Fibroblast of the conjunctiva (primary cell): Measurements from ENCODE around the gene TDRD12.

Experiments used
- DNase-seq: peaks from one replicate; pipeline ENCODE4 v3.0.0-alpha.2; 2010; ENCODE audit warnings: low read depth

TDRD12 gene

DNA sequence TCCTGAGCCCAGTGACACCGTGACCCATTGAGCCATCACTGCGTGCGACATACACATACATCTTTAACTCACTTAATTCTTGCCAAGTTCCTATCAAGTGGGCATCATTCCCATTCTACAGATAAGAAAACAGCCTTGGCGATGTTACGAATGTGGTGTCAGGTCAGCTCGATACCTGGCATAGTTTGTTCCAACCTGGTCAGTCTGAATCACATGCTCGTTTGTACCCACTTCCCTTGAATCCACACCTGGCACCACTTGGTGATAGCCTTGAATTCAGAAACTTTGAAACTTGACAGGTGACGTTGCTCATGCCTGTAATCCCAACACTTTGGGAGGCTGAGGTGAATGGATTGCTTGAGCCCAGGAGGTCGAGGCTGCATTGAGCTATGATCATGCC, 90.9 kb downstream of the TDRD12 start:
- DNase-seq: no peak

DNA sequence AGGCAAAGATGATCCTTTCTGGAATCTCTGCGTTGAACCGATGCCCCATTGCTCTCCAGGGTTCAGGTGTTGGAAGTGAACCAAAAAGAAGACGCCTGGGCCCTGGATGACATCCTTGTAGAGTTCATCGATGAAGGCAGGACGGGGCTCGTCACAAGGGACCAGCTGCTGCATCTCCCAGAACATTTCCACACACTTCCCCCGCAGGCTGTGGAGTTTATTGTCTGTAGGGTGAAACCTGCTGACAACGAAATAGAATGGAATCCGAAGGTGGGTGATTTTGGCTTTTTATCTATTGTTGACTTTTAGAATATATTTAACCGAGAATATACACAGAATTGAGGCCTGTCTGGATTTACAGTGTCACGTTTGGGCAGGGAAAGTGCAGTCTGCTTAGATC, 91.6 kb downstream of the TDRD12 start:
- no peak for DNase-seq

DNA sequence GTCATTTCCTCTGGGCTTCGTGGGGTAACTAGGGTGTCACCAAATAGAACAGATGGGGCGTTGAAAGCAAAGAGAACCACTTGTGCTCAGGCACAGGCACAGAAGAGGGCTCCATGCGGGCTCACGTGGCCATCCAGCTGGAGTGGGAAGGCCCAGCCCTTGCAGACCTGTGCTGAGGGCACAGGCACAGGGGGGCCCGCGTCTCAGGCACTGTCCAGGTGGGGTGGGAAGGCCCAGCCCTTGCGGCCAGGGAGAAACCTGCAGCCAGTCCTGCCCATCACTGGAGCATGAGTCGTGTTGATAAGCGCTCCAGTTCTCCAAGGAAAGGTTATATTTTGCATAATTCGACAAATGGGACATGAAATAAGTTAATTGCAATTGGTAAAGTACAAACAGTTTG, 92.5 kb downstream of the TDRD12 start:
- no peak for DNase-seq

DNA sequence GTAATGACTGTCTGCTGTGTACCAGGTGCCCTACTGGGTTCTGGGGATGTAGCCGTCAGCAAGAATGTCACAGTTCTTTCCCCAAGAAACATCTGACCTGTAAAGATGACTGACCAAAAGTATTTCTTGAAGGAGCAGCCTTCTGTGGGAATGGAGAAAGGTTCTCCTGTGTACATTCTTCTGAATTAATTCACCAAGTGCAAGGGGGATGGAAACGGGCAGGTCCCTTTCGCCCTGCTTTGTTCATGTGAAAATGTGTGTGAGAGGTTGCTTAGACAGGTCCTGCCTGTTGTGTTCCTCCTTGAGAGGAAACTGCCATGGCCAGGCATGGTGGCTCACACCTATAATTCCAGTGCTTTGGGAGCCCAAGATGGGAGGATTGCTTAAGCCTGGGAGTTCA, 93.0 kb downstream of the TDRD12 start:
- no peak for DNase-seq

DNA sequence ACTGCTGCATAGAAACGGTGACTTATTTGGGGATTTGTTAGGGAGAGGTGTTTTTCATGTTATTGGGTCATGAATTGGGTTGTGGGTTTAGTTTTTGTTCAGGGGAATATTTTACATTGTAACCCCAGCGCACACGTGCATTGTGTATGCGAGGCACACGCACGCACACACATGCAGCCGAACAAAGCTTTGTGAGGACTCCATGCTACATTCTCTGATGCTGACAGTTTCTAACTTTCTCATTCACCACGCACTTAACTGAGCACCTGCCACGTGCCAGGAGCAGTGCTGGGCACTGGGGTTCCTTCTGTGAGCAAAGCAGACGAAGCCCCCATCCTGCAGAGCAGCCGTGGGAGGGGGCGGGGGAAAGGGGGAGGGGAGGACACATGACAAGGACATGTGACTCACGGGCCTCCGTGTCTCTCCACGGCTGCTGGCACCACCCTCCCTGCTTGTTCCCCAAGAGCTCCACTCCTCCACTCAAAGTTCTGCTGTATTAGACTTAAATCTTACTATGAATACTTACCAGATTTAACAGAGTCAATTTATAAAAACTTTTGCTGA, 94.4 kb downstream of the TDRD12 start:
- DNase-seq: no peak

DNA sequence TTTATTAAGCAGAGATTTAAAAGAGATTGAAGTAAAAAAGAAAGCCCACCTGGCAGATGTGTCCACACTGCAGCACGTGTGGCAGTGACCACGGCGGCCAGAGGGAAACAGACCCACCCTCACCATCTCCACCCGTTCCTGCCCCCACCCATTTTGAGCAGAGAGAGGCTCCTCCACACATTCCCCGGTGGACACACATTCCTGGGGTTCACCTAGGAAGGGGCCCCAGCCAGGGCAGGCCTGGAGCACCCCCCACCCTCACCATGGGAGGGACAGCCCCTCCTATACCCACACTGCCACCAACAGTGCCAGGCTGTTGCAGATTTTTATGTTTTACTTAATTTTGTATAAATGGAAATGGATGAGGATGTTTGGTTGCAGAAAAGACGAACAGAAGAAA, 95.1 kb downstream of the TDRD12 start:
- DNase-seq: no peak

DNA sequence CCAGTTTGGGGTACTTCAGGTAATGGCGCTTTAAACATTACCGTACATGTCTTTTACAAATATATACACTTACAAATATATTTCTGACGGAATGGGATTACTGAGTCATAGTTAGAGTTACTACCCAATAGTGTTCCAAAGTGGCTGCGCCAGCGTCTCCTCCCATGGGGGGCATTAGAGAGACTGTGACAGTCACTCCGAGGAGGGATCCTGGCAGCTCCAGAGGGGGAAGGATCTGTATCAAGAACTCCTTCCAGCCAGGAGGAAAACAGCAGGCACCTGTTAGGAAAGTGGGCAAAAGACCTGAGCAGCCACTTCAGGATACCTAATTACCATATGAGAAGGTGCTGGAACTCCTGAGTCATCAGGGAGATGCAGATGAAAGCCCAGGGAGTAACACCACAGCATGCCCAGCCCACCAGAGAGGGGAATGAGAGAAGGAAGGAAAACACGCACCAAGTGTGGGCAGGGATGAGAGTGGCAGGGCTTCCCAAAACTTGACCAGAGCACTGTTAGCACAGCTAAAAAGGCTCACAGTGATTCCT, 97.1 kb downstream of the TDRD12 start:
- no peak for DNase-seq

DNA sequence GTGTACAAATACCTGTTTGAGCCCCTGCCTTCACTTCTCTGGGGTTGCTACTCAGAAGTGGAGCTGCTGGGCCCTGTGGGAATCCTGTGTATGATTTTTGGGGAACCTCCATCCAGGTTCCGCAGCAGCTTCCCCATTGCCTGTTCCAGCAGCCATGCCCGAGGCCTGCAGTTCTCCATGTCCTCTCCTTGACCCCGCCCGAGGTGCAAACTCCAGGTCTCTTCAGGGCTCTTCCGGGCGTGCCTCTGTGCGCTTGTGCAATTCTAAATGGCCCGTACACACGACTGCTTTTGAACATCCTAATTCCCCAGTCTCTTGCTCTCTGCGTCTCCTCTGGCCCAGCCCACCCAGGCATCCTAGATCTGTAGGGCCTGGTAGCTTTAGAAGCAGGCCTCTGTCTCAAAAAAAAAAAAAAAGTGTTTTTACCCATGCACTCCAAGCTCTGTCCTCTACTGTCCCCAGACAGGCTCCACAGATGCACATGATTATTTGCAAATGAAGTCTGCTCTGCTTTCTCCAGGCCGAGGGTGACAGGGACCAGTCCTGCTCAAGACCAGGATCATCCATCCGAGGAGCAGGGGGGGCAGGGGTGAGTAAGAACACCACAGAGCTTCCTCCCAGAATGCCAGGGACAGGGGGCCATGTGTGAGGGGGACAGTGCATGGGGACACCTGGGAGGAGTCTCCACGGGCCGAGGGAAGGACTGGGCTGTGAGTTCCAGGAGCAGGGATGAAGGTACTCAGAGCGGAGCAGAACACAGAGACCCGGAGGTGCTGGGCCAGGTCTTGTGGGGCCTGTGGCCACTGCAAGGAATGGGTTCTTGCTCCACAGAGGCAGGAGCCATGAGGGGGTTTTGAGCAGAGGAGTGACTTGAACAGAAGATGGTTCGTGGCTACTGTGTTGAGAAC, 98.3 kb downstream of the TDRD12 start:
- DNase-seq: no peak

DNA sequence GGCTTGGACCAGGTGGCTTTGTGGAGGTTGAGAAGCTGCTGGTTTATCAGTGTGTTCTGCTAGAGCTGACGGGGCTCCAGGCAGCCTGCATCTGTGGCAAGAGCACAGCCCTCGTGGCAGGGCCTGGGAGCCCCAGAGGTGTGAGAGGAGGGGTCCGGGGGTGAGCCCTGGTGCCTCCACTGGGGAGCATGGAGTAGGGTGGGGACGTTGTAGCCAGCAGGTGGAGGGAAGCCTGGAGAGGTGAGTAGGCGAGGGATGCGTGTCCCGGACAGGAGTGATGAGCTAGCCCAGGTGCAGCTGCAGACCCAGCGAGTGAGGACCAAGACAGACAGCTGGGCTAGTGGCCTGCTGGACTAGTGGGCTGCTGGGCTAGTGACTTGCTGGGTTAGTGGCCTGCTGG, 99.0 kb downstream of the TDRD12 start:
- DNase-seq: no peak

DNA sequence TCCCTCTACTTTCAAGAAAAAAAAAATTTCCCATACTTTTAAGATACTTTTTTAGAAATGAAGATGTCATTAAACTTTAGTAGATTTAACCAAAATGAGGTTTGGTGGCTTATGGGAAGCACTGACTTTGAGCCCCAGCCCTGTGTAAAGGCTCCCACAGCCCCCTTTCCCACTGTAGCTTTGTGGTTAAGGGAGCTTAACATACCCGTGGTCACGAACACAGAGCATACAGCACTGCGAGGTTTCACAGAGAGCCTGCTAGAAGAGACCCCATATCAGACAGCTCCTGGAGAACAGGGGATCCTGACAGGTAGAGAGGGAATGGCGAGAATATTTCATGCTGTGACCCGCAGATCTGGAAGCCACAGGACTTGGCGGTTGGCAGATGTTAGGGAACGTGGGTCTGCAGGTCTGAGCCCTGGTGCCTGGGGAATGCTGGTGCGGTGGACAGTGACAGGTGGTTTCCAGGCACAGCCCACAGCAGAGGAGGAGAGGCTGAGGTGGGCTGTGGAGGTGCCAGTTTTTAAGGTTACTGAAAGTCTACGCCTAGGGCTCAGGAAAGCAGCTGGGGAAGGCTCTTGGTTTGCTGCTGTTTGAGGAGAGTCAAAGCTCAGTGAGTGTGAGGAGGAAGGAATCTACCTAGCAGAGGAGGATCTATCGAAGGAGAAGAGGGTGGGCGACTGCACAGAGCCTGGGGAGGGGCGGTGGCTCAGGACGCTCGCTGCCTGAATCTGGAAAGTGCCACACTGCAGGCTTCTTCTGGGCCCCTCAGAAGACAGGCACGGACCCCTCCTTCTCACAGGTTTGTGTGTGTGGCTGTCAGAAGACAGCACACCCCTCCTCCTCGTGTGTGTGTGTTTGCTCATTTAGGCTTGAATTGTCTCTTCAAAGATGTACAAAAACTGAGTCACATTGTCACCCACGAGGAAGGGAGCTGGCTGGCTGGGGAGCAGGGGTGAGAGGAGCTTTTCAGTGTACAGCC, 100.1 kb downstream of the TDRD12 start:
- no peak for DNase-seq

DNA sequence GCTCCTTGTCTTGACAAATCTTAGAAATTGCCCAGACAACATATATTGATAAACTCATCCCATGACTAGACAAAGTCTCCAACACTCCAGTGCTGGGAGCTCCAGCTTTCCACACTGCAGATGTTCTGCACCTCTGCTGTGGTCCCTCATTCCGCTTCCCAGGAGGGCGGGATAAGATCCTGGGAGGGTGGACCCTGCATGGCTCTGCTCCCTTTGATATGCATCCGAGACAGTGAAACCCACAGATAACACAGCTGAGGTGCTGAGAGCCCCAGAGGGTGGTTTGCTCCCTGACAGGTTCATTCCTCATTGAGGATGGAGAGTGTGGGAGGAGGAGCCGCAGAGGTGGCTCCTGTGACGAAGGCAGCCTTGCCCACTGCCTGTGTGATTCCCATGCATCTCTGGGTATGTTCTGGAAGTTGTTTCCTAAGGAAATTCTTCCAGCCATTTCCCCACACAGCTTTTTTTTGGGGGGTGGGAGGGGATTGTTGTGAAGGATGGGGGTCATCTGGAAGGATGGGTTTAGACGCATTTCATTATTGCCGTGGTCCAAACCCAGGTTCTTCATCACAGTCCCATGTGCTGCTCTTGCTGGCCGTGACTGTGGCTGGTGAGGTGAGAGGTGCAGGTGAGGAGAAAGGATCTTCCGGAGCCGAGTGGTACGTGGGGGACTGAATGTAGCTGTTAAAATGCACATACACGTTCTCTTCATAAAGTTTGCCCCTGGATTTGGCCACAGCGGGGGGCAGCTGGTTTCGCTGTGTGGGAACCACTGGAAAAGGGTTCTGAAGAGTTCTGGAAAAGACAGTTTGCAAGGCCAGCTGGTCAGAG, 103.6 kb downstream of the TDRD12 start:
- no peak for DNase-seq

DNA sequence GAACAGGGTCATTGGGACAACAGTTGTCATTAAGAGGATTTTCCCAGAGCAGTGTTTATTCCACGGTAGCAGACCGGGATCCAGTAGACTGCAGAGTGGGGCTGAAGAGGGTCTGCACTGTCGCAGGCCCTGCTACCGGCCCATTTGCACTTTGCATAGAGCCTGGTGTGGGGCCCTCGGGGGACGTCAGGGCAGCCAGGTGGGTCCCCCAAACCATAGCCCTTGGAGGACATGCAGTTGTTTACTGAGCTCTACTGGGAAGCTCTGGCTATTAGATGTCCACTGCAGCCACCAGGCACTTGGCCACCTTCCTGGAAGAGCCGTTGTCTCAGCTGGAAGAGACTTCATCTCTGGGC, 104.2 kb downstream of the TDRD12 start:
- no peak for DNase-seq

DNA sequence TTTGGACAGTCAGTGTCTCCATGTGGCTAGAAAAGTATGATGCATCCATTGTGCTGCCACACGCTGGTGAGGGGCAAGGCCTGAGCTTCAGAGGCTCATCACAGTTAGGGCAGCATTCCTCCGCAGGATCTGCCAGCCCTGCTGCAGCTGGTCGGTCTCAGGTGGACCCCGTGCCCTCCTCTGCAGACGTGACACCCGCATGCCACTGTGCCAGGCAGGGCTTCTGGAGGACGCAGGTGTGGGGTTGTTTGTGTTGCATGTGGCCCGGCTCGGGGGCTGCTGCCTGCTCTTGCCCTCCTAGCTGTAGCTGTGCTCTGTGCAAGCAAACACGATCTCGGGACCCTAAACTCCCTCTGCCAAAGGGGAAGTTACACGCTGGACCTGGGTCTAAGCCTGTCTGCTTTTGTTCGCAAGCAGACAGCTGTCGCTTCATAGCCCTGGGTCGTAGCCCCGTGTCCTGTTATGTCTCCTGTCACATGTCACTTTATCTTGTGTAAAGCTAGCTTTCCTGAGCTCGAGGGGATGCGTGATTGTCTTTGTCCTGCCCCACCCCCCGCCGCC, 104.7 kb downstream of the TDRD12 start:
- no peak for DNase-seq

DNA sequence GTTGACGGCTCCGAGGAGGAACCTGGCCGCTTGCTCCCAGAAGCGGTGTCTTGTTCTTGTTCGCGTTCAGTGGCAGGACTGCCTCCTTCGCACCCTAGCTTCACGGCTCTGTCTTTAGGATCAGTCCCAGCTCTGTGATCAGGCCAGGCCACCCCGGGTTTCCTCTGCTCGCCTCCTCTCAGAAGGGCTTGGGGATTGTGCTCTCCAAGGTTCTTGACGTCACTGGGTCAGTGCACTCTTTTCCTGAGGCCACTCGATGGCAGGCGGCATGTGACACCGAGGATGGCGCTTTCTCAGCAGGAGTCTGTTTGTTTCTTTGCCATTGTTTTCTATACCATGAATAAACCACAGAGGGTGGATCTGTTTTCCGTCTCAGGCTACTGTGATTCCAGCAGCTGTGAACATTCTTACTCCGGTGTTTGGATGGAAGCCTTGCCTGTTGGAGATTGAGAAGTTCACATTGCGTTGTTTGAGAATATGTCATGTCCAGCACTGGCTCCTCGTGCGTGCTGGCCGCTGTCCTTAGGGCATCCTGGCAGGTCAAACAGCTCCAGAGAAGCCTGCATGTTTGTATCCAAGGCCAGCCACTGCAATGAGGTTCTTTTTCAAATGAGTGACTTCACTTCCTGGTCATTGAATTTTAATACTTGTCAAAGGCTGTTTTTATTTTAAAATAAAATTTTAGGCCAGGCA, 105.5 kb downstream of the TDRD12 start:
- DNase-seq: no peak

DNA sequence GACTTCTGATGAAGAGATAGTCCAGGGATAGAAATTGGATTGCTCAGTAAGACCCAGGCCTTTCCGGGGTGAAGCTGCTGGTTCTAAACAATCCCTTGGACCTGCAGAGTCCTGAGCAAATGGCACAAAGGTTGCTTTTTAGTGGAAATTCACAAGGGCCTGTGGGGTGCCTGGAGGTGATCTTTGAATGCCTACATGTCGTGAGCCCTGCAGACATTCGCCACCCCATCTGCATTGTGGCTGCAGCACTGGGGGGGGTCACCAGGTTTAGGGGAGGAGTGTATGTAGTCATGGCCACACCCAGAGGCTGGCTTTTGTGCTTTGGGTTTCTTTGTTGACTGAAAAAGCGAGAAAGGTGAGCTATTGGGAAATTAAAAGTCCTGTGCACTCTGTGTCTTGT, 108.6 kb downstream of the TDRD12 start:
- DNase-seq: no peak

DNA sequence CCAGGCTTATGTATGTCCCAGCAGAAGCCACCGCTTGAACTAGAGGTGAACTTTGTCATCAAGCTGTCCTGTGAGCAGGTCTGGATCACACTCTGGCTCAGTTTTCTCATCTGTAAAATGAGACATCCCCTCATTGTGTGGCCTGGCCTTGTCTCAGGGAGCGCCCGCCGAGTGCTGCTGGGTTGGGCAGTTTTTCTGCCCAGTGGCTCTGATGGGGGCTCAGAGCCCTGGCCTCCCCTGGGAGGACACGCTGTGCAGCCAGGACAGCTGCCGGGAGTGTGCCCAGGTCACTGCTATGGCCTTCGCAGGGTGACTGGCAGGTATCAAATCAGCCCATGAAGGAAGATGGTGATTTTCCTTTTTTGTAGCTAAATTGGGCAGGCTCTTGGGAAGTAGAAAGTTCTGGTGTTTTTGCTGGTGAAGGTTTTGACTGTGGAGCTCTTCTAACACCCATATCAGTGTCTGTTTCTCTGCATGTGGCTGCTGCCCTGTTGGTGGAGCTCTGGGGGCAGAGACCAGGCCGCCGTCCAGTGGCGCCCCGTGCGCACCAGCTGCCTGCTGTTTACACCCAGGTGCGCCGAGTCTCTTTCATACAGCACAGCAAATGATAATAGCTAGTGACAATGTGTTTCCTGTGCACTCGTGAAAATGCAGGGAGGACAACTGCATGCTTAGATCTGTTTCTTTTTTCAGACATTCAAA, 109.2 kb downstream of the TDRD12 start:
- DNase-seq: no peak

DNA sequence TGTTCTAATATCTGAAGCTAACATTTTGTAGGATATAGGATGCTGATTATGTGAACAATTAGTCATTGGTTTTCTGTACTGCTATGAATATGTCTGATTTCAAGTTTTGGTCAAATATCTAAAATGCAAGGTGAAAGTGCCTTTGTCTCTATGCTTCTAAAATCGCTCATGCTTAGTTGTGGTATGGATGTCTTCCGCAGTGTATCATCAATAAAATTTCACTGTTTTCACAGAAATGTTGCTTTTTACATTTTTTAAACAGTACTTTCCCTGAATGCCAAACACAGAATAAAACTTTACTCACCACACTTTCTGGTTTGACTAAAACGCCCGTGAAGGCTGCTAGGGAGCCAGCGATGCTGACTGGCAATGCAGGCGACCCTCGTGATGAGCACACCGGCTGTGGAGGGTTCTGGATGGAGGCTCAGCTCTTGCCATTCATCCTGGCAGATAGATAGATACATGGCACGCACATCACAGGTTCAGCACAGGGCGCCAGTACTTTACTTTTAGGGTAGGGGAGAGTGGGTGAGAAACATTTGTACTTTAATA, 109.9 kb downstream of the TDRD12 start:
- no peak for DNase-seq

DNA sequence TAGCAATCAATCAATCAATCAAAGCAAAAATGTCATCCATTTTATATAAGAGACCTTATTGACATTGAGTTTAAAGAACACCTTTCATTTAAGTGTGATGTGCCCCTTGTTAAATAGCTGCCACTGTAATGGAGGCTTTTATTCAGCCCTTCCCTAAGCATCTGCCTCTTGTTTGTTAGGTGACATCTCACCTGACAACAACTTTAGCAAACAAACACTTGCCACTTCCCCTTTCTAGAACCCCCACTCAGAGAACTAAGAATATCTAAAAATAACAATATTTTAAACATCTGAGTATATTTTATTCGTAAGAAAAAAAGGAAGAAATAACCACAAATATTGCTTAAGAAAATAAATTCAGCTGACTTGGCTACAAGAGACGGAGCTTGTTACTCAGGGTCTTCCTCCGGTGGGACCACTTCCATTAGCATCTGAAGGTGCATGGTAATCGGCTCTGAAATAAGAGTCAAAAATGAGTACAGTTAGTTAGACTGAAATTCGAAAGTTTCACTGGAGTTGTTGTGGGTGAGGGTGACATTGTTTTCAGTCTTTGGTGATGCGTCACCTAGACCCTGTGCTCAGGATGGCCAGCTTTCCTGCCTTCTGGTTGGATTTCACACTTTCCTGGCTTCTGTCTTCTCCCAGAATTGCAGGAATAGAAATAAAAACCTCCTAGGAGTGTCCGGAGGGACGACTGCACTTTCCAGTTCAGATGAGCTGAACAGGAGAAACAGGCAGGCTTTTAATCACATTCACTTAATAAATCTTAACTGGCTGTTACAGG, 110.9 kb downstream of the TDRD12 start:
- DNase-seq: no peak

DNA sequence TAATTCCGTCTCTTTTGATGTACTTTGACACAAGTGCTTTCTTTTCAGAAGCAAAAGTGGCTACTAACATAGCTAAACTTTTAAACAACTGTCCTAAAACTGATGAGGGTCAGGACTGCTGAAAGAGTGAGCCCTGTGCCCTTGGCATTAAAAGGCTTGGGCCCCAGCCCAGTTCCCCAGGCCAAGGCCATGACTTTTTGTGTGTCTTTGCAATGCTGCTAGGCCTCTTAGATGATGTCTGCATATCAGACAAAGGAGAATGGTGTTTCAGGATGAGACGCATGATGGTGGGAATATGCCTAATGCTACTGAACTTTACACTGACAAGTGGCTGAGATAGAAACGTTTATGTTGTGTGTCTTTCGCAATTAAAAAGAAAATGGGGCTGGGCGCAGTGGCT, 112.0 kb downstream of the TDRD12 start:
- DNase-seq: no peak
